Neural cell (in vitro differentiated cells): Measurements from ENCODE around the gene TNFSF12.

Experiments
- CTCF ChIP-seq: fragments of 450-650 bp; IDR thresholded peaks from 2 replicates; pipeline ENCODE4 v1.5.1; 2014; ENCODE audit warnings: antibody characterized with exemption, mild to moderate bottlenecking, moderate library complexity; ENCODE audit not compliant: poor library complexity, severe bottlenecking
- EZH2 ChIP-seq: fragments of 200-600, 300-800 bp; shearing (Covaris generic), sonication (generic); IDR thresholded peaks from 2 replicates; pipeline ENCODE4 v1.6.1; 2014; ENCODE audit warnings: antibody characterized with exemption, low read length, borderline replicate concordance, mild to moderate bottlenecking; ENCODE audit not compliant: insufficient read depth, poor library complexity, severe bottlenecking
- POLR2AphosphoS5 ChIP-seq: IDR thresholded peaks from 2 replicates; pipeline ENCODE4 v1.6.1; 2012
- REST ChIP-seq: IDR thresholded peaks from 2 replicates; pipeline ENCODE4 v1.6.1; 2012; ENCODE audit warnings: borderline replicate concordance
- SMC3 ChIP-seq: fragments of 450-650 bp; conservative IDR thresholded peaks from 2 replicates; pipeline ENCODE4 v1.6.1; 2014; ENCODE audit warnings: antibody characterized with exemption, mild to moderate bottlenecking, moderate library complexity; ENCODE audit not compliant: poor library complexity
- TAF1 ChIP-seq: IDR thresholded peaks from 2 replicates; pipeline ENCODE4 v1.6.1; 2012; ENCODE audit warnings: low read depth

- TF ChIP-seq CTCF (no peak), SMC3 (no peak), POLR2AphosphoS5 (no peak), EZH2 (no peak), REST (no peak), TAF1 (no peak)
Measured at GRCh38 chr17:7575959-7576358, 27.1 kb downstream of the TNFSF12 start.
